PFSK-1 (cell line): ENCODE results near the gene STK25.

Experiments used
- FOXP2 ChIP-seq: optimal IDR thresholded peaks from 2 replicates; pipeline ENCODE3; 2011; ENCODE audit warnings: borderline replicate concordance, control low read depth, inconsistent platforms; ENCODE audit not compliant: insufficient read depth; ENCODE audit errors: extremely low read length, extremely low read depth
- POLR2AphosphoS5 ChIP-seq: IDR thresholded peaks from 2 replicates; pipeline ENCODE4 v1.6.1; 2012; ENCODE audit warnings: low read depth, mild to moderate bottlenecking, control low read depth, low read length, moderate library complexity
- SIN3A ChIP-seq: IDR thresholded peaks from 2 replicates; pipeline ENCODE4 v1.6.1; 2012; ENCODE audit warnings: mild to moderate bottlenecking, low read length, moderate library complexity, borderline replicate concordance; ENCODE audit not compliant: insufficient read depth
- TAF1 ChIP-seq: IDR thresholded peaks from 2 replicates; pipeline ENCODE4 v1.6.1; 2012; ENCODE audit warnings: low read length, control low read depth, borderline replicate concordance; ENCODE audit not compliant: insufficient read depth
- TF ChIP-seq, protein P1 (sequence below), 2 experiments: IDR thresholded peaks; 2 replicates each; pipeline versions ENCODE4 v1.6.1 to v1.8.0; 2011 to 2012; ENCODE audit warnings: low read depth in 2 of 2, low read length in 2 of 2, control low read depth in 1 of 2, inconsistent platforms in 1 of 2, mild to moderate bottlenecking in 1 of 2, moderate library complexity in 1 of 2; ENCODE audit not compliant: insufficient read depth in 1 of 2

Gene STK25

DNA sequence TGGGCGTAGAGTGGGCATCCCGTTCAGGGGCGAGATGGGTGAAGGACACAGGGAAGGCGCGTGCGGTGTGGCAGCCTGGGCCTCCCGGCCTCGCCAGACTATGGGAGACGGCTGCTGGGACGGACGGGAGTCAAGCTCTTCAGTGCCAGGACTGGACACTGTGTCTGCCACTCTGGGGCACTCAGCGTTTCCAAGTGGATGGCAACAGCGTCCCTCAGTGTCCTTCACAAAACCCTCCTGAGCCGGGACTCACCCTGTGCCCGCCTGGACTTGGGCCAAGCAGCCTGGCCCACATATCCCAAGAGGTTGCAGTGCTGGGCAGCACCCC is 33.9 kb upstream of the STK25 start:
- TF ChIP-seq TAF1, result no peak
- TF ChIP-seq, protein P1, sequence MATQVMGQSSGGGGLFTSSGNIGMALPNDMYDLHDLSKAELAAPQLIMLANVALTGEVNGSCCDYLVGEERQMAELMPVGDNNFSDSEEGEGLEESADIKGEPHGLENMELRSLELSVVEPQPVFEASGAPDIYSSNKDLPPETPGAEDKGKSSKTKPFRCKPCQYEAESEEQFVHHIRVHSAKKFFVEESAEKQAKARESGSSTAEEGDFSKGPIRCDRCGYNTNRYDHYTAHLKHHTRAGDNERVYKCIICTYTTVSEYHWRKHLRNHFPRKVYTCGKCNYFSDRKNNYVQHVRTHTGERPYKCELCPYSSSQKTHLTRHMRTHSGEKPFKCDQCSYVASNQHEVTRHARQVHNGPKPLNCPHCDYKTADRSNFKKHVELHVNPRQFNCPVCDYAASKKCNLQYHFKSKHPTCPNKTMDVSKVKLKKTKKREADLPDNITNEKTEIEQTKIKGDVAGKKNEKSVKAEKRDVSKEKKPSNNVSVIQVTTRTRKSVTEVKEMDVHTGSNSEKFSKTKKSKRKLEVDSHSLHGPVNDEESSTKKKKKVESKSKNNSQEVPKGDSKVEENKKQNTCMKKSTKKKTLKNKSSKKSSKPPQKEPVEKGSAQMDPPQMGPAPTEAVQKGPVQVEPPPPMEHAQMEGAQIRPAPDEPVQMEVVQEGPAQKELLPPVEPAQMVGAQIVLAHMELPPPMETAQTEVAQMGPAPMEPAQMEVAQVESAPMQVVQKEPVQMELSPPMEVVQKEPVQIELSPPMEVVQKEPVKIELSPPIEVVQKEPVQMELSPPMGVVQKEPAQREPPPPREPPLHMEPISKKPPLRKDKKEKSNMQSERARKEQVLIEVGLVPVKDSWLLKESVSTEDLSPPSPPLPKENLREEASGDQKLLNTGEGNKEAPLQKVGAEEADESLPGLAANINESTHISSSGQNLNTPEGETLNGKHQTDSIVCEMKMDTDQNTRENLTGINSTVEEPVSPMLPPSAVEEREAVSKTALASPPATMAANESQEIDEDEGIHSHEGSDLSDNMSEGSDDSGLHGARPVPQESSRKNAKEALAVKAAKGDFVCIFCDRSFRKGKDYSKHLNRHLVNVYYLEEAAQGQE (IDR thresholded peaks at IDR 0.05; ENCODE audit: insufficient read depth in 1 of 2, low read depth in 2 of 2, low read length in 2 of 2), result no peak
- TF ChIP-seq FOXP2, result no peak
- TF ChIP-seq POLR2AphosphoS5, result no peak
- no peak for TF ChIP-seq SIN3A

DNA sequence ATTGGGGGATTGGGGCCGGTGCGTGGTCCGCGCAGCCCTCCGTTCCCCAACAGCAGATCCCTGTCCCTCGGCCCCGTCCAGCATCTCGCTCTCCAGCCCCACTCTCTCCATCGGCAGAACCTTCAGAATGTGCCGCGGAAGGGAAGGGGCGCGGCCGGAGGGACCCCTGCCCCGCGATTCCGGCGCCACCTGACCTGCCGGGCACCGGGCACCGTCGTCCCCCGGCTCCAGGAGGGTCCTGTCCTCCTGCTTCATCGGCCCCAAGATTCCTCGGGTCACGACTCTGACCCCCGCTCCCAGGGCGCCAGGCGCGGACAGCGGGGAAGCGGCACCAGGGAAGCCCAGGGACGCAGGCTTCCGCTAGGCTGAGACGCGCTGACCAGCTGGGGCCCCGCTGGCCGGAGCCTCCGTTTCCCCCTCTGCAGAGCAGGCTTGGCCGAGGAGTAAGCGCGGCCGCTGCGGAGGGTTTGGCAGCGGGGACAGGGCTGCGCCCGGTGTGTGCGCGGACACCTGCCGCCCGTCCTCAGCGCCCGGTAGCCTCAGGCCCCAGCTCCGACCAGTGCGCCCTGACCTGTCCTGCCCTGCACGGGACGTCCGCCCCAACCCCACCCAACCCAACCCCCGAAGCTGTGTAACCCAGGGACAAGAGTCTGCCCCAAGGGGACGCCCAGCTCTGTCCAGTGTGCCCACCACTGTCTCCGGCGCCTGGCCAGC is 33.3 kb upstream of the STK25 start:
- TF ChIP-seq SIN3A (no peak), FOXP2 (no peak), POLR2AphosphoS5 (no peak), TAF1 (no peak)
- TF ChIP-seq, protein P1 (IDR thresholded peaks at IDR 0.05; ENCODE audit: insufficient read depth in 1 of 2, low read depth in 2 of 2, low read length in 2 of 2), result no peak

DNA sequence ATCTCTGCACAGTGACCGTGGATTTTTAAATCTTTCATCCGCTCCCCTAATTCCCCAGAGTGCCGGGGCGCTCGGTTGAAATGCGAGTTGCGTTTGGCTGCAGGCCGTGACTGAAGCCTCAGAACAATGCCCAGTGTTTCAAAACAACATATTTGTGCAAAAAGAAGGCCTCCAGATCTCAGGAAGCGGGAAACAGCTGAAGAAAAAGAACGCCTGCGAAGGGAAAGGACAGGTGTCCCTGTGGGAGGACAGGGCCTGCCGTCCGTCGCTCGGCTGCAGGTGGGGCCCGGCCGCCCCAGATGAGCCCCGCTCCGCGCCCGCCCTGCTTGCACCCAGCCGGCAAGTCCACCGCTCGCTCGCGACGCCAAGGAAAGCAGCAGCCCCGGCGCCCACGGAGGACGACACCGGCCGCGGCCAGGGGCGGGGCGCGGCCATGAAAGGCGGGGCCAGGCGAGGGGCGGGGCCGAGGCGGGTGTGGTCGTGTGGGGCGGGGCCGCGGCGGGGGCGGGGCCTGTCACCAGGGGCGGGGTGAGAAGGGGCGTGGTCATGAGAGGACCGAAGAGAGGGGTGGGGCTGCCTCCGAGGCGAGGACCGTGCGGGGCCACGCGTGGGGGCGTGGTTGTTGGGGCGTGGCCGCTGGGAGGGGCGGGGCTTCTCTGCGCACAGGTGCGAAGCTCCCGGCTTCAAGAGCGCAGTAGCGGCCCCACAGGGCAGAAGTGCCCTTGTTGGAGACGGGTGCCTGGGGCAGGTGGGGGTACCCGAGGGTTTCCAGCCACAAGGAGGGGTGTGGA is 32.6 kb upstream of the STK25 start:
- TF ChIP-seq, protein P1 (IDR thresholded peaks at IDR 0.05; ENCODE audit: insufficient read depth in 1 of 2, low read depth in 2 of 2, low read length in 2 of 2), result no peak
- TF ChIP-seq SIN3A (no peak), TAF1 (no peak)

DNA sequence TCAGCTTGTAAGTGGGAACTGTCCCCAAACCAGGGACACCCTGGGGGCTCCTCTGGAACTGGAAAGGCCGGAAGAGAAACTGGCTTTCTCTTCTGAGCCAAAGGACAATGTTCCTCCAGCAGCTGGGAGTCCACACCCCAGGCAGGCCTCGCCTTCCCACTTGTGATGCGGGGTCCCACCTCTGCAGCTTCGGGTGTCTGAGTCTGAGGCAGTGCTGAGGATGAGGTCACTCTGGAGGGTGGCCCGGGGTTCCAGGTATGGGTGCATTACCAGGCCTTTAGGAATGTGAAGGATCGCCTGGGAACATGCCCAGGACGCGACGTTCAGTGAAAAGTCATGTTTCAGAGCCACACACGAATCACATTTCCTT is 32.0 kb upstream of the STK25 start:
- TF ChIP-seq TAF1 (no peak), FOXP2 (no peak), POLR2AphosphoS5 (no peak), SIN3A (no peak)
- TF ChIP-seq, protein P1 (IDR thresholded peaks at IDR 0.05; ENCODE audit: insufficient read depth in 1 of 2, low read depth in 2 of 2, low read length in 2 of 2), result no peak
